Measurements from ENCODE around the gene TPST2.
A peak's percentile ranks its signal among the peaks of the same experiment; 100 is the strongest.

TPST2 gene

DNA sequence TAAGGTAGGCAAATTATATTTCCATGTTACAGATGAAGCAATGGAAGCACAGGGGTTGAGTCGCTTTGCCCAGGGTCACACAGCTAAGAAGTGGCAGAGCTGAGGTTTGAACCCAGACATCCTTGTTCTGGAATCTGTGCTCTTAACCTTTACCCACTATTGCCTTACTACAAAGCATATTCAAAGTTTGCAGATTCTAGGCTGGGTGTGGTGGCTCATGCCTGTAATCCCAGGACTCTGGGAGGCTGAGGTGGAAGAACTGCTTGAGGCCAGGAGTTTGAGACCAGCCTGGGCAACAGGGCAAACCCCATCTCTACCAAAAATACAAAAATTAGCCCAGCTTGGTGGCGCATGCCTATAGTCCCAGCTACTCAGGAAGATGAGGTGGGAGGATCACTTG, 49.8 kb downstream of the TPST2 start:
- no peak for TF ChIP-seq CTCF (IDR thresholded peaks at IDR 0.05; ENCODE audit: insufficient read depth, low read depth, low read length, missing control alignments)
- no peak overlapping the region for H3K4me3 ChIP-seq (ENCODE audit: low read depth, low read length)
- DNase-seq (ENCODE audit: low read depth): no peak

- H3K4me3 ChIP-seq (ENCODE audit: low read depth, low read length): no peak overlapping the region
- TF ChIP-seq CTCF (IDR thresholded peaks at IDR 0.05; ENCODE audit: insufficient read depth, low read depth, low read length, missing control alignments): no peak
- DNase-seq (ENCODE audit: low read depth): no peak
These were observed 53.2 kb downstream of the TPST2 start for GRCh38 chr22:26536762-26537134.

- no peak for TF ChIP-seq CTCF (IDR thresholded peaks at IDR 0.05; ENCODE audit: insufficient read depth, low read depth, low read length, missing control alignments)
- DNase-seq (ENCODE audit: low read depth): no peak
- H3K4me3 ChIP-seq (ENCODE audit: low read depth, low read length): no peak overlapping the region
These were observed 53.7 kb downstream of the TPST2 start for GRCh38 chr22:26536056-26536761.

DNA sequence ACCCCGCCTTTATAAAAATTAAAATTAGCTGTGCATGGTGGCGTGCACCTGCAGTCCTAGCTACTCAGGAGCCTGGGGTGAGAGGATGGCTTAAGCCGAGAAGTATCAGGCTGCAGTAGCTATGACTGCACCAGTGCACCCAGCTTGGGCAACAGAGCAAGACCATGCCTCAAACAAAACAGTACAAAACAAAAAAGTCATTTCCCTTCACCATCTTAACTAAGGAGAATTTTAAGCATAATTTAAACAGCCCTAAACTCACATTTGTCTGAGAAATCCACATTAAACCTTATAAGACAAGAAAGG, 54.4 kb downstream of the TPST2 start:
- no peak for TF ChIP-seq CTCF (IDR thresholded peaks at IDR 0.05; ENCODE audit: insufficient read depth, low read depth, low read length, missing control alignments)
- no peak overlapping the region for H3K4me3 ChIP-seq (ENCODE audit: low read depth, low read length)
- peak; percentile 44 for DNase-seq (ENCODE audit: low read depth)

GRCh38 chr22:26534874-26535602, 54.9 kb downstream of the TPST2 start:
- no peak for TF ChIP-seq CTCF (IDR thresholded peaks at IDR 0.05; ENCODE audit: insufficient read depth, low read depth, low read length, missing control alignments)
- no peak overlapping the region for H3K4me3 ChIP-seq (ENCODE audit: low read depth, low read length)
- DNase-seq (ENCODE audit: low read depth): peak; percentile 37

DNA sequence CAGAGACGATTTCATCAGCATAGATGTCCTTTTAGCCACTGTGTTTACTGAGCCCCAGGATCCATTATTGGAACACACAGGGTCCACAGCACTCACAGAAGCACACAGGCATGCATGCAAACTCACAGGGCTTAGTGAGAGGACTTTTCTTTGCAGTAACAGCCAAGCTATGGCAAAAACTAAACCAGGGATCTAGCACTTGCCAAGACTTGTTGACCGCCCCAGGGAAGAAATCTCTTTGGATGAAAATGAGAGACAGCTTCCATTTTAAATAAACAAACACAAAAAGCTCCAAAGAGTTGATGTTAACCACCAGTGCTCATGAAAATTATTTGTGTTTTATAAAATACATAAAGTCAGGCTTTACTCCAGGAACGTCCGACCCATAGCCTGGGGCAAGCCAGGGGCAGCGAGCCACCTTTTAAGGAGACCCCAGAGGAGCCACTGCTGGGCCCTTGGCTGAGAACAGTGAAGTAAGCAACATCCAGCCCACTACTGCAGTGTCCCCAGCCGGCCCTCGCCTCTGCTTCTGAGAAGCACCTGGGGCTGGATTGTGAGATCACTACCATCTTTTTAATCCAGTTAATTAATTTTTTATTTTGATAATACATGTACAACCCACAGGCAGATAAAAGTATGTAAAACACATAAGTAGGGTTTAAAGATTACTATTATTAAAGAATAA, 55.6 kb downstream of the TPST2 start:
- H3K4me3 ChIP-seq (ENCODE audit: low read depth, low read length): no peak overlapping the region
- TF ChIP-seq CTCF (IDR thresholded peaks at IDR 0.05; ENCODE audit: insufficient read depth, low read depth, low read length, missing control alignments): no peak
- no peak for DNase-seq (ENCODE audit: low read depth)

Measured in GM12865 (cell line).